ENCODE results near the gene HNMT.

The HNMT gene

GRCh38 chr2:138060301-138060635 lies 96.0 kb downstream of the HNMT start:
- Mint-ChIP-seq H3K4me1 (no peaks in the 10 kb centered on the region), H3K27ac (ENCODE audit: low read depth) (no peak overlapping the region), H3K9me3 (no peaks in the 10 kb centered on the region), H3K4me3 (no peak overlapping the region), H3K27me3 (no peaks in the 10 kb centered on the region), H3K36me3 (ENCODE audit: insufficient read depth) (no peaks in the 10 kb centered on the region)
- DNase-seq (ENCODE audit: low spot score in 2 of 2) (no peak), ATAC-seq (replicated peaks; ENCODE audit: extremely low read depth, poor library complexity, severe bottlenecking) (no peak)

GRCh38 chr2:138061961-138062360 lies 97.7 kb downstream of the HNMT start:
- H3K27me3 Mint-ChIP-seq = no peaks in the 10 kb centered on the region
- no peak for ATAC-seq (replicated peaks; ENCODE audit: extremely low read depth, poor library complexity, severe bottlenecking)
- no peak overlapping the region for H3K4me3 Mint-ChIP-seq
- DNase-seq (ENCODE audit: low spot score in 2 of 2) = no peak
- H3K36me3 Mint-ChIP-seq (ENCODE audit: insufficient read depth) = no peaks in the 10 kb centered on the region
- H3K4me1 Mint-ChIP-seq = no peaks in the 10 kb centered on the region
- H3K9me3 Mint-ChIP-seq = no peaks in the 10 kb centered on the region
- H3K27ac Mint-ChIP-seq (ENCODE audit: low read depth) = no peak overlapping the region

- Mint-ChIP-seq H3K9me3 (no peaks in the 10 kb centered on the region), H3K27me3 (no peaks in the 10 kb centered on the region), H3K4me1 (no peaks in the 10 kb centered on the region), H3K36me3 (ENCODE audit: insufficient read depth) (no peaks in the 10 kb centered on the region), H3K4me3 (no peak overlapping the region), H3K27ac (ENCODE audit: low read depth) (no peak overlapping the region)
- no peak for ATAC-seq (replicated peaks; ENCODE audit: extremely low read depth, poor library complexity, severe bottlenecking)
- DNase-seq (ENCODE audit: low spot score in 2 of 2) = no peak
Measured at GRCh38 chr2:138063181-138063580, 98.9 kb downstream of the HNMT start.

All from central memory CD8-positive, alpha-beta T cell (primary cell).